ENCODE measurements around the gene ARID1B.

The ARID1B gene

DNA sequence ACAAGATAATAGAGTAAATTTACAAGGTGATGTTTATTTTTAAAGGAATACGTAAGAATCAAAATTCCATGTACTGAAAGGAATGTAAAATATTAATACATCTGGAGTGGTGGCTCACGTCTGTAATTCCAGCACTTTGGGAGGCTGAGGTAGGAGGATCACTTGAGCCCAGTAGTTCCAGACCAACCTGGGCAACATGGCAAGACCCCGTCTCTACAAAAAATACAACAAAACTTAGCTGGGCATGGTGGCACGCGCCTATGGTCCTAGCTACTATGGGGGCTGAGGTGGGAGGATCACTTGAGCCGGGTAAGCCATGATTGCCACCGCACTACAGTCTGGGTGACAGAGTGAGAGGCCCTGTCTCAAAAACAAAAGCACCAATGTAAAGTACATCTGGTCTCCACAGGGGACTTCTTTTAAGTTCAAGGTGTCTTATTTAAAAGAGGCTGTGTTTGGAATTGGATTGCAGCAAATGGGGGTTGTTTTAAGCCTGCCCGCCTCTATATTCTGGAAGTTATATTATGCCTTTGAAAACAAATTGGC lies 36.9 kb downstream of the ARID1B start:
- no peaks in the 10 kb centered on the region for H3K27me3 Mint-ChIP-seq
- H3K9me3 Mint-ChIP-seq: peaks cover 2% of the 10 kb centered on the region
- H3K4me1 Mint-ChIP-seq (ENCODE audit: low read depth): peaks cover 80% of the 10 kb centered on the region
- no peak overlapping the region for H3K27ac Mint-ChIP-seq
- H3K4me3 Mint-ChIP-seq: no peak overlapping the region
- no peak for DNase-seq
- peaks cover 9% of the 10 kb centered on the region for H3K36me3 Mint-ChIP-seq (ENCODE audit: low read depth)

DNA sequence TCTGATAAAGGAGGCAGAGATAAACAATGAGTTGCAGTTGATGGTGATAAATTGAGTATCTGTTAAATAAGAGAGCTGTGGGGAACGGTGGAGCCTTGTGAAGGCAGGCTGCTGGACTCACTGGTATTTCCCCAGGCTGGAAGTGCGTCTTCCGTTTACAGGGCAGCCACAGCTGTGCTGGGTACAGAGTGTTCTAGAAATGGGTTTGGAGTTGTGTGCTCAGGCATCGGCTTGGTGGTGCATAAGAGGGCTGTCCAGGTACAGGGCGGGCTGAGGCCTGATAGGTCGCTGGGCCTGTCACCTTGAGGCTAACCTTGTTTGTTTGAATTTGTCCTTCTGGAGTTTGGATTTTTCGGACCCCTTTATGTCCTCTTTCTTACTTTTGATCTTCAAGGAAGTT lies 39.3 kb downstream of the ARID1B start:
- DNase-seq: no peak
- Mint-ChIP-seq H3K4me1 (ENCODE audit: low read depth) (peaks cover 76% of the 10 kb centered on the region), H3K4me3 (no peak overlapping the region), H3K27me3 (no peaks in the 10 kb centered on the region), H3K36me3 (ENCODE audit: low read depth) (peaks cover 6% of the 10 kb centered on the region), H3K27ac (no peak overlapping the region), H3K9me3 (no peaks in the 10 kb centered on the region)

DNA sequence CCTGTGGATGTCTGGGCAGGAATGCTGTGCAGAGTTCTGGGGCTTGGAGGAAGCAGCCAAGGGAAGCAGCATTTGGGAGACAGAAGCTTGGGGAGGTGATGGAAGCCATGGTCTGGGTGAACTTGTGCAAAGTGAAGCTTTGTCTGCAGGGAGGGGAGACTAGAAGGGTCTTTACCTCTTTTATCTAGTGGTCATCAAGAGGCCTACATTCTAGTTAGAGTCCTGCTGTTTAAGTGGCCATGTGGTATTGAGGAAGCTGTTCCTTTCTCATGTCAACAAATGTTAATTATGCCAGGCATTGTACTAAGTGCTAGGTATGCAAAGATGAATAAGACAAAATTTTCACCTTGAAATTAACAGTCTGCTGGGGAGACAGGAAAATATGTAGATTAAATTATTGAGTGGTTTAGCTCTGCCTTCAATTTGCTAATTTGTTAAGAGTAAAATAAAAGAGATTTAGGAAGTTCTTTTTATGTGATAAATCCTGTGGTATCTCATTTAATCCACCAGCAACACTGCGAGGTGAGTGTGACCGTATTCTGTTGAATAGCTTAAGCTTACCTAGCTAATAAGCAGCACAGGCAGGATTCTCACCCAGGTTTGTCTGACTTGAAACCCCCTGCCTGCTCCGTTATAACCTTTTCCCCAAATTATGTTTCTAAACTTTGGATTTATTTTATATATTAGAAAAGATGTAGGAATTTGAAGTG lies 43.1 kb downstream of the ARID1B start:
- Mint-ChIP-seq H3K27me3 (no peaks in the 10 kb centered on the region), H3K9me3 (no peaks in the 10 kb centered on the region), H3K36me3 (ENCODE audit: low read depth) (peaks cover 9% of the 10 kb centered on the region), H3K4me3 (no peak overlapping the region), H3K4me1 (ENCODE audit: low read depth) (peaks cover 81% of the 10 kb centered on the region), H3K27ac (peak overlapping the region; percentile 53)
- no peak for DNase-seq

DNA sequence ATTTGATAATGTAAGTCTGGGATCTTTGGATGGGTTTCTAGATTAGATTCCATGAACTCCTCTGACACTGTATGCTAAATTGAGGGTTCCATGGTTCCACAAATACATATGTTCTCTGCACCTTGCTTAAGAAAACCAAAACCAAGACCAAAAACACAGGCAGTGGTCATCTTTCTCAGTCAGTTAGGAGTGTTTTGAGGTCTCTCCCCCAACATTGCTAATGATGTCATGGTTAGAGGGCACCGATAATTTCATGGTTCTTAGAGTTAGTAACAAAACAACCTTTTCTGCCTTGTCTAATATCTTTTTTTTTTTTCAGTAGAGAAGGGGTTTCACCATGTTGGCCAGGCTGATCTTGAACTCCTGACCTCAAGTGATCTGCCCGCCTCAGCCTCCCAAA lies 44.5 kb downstream of the ARID1B start:
- Mint-ChIP-seq H3K4me1 (ENCODE audit: low read depth) (peaks cover 83% of the 10 kb centered on the region), H3K27ac (peak overlapping the region; percentile 29), H3K27me3 (no peaks in the 10 kb centered on the region), H3K9me3 (no peaks in the 10 kb centered on the region), H3K4me3 (no peak overlapping the region), H3K36me3 (ENCODE audit: low read depth) (peaks cover 9% of the 10 kb centered on the region)
- no peak for DNase-seq

DNA sequence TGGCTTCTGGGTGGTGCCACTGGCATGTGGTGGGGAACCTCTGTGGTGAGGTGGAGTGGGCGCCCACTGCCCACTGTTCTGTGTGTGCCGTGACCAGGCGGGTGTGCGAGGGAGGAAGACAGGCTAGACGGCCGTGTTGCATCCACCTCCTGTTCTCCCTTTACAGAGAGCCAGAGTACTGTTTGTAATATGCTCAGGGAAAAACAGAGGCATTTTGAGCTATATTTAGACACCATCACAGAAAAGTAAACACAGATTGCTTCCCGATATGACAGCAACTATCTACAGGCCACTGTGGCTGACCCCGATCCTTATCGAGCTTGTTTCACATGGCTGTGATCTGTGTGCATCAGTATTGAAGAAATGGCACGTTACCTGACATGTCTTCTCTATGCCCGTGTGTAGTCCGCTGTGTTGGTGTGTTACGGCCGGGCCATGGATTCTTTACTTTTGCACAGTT lies 45.6 kb downstream of the ARID1B start:
- Mint-ChIP-seq H3K36me3 (ENCODE audit: low read depth) (peaks cover 9% of the 10 kb centered on the region), H3K4me1 (ENCODE audit: low read depth) (peaks cover 85% of the 10 kb centered on the region), H3K27ac (peak overlapping the region; percentile 8), H3K4me3 (no peak overlapping the region), H3K27me3 (no peaks in the 10 kb centered on the region), H3K9me3 (no peaks in the 10 kb centered on the region)
- DNase-seq: no peak

DNA sequence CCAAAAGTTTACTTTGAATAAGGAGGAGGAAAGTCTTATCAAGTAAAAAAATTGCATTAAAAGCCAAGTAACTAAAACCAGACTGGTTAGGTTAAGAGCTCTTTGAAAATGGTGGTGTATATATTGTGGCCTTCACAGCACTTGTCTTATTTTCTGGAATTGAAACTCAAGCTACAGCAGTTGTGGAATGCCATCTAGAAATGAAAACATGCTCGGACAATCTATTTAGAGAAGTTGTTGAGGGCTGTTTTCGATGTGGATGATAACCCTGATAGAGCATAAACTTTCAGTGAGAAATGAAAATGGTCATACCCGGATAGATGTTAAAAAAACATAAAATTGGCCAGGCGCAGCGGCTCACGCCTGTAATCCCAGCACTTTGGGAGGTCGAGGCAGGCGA lies 47.0 kb downstream of the ARID1B start:
- H3K4me1 Mint-ChIP-seq (ENCODE audit: low read depth): peaks cover 89% of the 10 kb centered on the region
- no peaks in the 10 kb centered on the region for H3K9me3 Mint-ChIP-seq
- peaks cover 17% of the 10 kb centered on the region for H3K36me3 Mint-ChIP-seq (ENCODE audit: low read depth)
- no peak for DNase-seq
- H3K27me3 Mint-ChIP-seq: no peaks in the 10 kb centered on the region
- no peak overlapping the region for H3K27ac Mint-ChIP-seq
- no peak overlapping the region for H3K4me3 Mint-ChIP-seq

DNA sequence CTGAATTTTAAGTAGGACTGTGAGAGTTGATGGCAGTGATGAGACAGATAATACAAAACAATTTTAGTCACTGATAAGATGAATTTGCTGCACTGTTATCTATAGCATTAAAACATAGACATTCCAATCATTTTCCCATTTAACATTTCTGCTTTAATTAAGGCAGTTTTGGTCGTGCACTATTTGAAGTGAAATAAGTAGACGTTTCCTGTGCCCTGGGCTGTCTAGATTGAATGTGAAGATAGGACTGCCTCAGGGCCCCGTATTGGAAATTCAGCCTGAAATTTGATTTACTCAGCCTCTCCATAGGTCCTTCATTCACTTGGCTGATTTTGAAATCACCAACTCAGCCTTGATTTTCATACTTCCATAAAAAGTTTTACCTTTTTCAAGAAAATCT lies 48.3 kb downstream of the ARID1B start:
- Mint-ChIP-seq H3K4me1 (ENCODE audit: low read depth) (peaks cover 89% of the 10 kb centered on the region), H3K9me3 (no peaks in the 10 kb centered on the region), H3K4me3 (no peak overlapping the region), H3K27ac (no peak overlapping the region), H3K27me3 (no peaks in the 10 kb centered on the region), H3K36me3 (ENCODE audit: low read depth) (peaks cover 28% of the 10 kb centered on the region)
- DNase-seq: no peak

DNA sequence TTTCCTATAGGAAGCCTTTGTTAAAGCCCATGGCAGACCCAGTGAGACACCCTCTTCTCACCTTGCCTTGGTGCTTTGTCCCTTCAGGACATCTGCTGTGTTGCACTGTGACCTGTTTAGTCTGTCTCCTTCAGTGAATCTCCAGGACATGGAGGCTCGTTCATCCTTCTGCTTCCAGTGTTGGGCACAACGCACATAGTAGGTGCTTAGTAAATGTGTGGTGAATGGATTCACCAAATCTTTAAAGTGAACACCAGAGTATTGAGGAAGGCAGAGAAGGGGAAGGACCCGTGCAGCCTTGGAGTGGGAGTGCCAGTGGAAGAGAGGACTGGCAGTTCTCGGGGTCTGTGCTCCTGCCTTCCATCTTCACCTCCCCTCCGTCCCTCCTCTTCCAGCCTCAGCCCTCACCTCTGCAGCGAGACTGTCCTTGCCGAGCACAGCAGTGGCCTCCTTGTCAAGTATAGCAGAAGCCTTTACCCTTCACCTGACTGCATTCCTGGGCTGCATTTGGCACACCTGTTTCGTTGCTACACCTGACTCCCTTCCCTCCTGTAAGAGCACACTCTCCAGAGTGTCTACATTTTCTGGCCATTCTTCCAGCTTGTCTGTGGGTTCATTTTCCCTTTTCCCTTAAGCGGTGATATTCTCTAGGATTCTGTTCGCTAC lies 49.2 kb downstream of the ARID1B start:
- Mint-ChIP-seq H3K4me1 (ENCODE audit: low read depth) (peaks cover 89% of the 10 kb centered on the region), H3K4me3 (no peak overlapping the region), H3K36me3 (ENCODE audit: low read depth) (peaks cover 36% of the 10 kb centered on the region), H3K27ac (no peak overlapping the region), H3K9me3 (no peaks in the 10 kb centered on the region), H3K27me3 (no peaks in the 10 kb centered on the region)
- no peak for DNase-seq

DNA sequence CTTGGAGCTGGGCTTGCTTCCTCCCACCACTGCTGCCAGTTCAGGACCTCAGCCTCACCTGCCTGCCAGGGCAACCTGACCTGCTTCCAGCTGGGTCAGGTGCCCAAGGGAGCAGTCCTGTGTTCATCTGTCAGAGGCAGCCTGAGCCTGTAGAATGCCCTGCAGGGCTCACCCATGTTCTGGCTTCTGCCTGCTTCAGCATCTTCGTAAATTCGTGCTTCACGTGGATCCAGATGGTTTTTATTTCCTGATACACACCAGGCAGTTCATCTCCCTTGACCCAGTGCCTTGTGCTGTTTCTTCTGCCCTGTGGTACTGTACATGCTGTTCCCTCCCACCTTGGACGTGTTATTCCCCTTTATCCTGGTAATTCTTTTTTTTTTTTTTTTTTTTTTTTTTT lies 50.2 kb downstream of the ARID1B start:
- Mint-ChIP-seq H3K9me3 (no peaks in the 10 kb centered on the region), H3K4me1 (ENCODE audit: low read depth) (peaks cover 89% of the 10 kb centered on the region), H3K27me3 (no peaks in the 10 kb centered on the region), H3K4me3 (no peak overlapping the region), H3K36me3 (ENCODE audit: low read depth) (peaks cover 40% of the 10 kb centered on the region), H3K27ac (no peak overlapping the region)
- no peak for DNase-seq

DNA sequence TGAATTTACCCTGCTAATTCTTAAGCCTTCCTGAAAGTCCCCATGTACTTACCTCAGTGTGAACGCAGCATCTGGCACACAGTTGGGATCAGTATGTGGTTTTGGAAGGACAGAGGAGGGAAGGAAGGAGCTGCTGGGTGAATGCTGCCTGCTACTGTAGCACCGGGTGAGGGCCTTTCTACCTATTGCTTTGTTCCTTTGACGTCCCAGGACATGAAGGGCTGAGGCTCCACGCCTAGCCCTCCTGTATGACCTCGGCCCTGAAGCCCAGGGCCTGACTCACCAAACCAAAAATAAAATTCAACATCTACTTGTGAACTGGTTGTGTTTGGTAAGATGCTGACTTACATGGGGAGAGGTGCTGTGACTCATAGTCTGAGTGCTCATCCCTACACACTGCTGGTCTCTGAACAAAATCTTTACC lies 51.1 kb downstream of the ARID1B start:
- Mint-ChIP-seq H3K9me3 (no peaks in the 10 kb centered on the region), H3K27ac (peak overlapping the region; percentile 85), H3K36me3 (ENCODE audit: low read depth) (peaks cover 46% of the 10 kb centered on the region), H3K27me3 (no peaks in the 10 kb centered on the region), H3K4me3 (no peak overlapping the region), H3K4me1 (ENCODE audit: low read depth) (peaks cover 88% of the 10 kb centered on the region)
- no peak for DNase-seq

DNA sequence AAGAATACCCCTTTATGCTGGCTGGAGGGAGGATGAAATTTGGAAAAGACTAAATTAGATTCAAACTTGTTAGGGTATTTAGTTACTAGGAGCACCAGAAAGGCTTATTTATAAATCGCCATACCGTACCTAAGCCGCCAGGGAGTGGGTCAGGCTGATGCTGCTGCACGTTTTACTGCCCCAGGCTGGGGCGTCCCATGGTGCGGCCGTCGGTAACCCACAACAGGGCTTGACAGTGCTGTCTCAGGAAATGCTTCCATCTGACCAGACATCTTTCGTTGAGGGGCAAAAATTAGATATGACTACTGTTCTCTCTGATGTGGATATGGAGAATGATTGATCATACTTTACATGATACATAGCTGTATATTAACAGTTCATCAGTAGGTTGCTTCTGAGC lies 52.9 kb downstream of the ARID1B start:
- Mint-ChIP-seq H3K4me3 (no peak overlapping the region), H3K9me3 (no peaks in the 10 kb centered on the region), H3K27me3 (no peaks in the 10 kb centered on the region), H3K4me1 (ENCODE audit: low read depth) (peaks cover 77% of the 10 kb centered on the region), H3K36me3 (ENCODE audit: low read depth) (peaks cover 50% of the 10 kb centered on the region), H3K27ac (no peak overlapping the region)
- no peak for DNase-seq

DNA sequence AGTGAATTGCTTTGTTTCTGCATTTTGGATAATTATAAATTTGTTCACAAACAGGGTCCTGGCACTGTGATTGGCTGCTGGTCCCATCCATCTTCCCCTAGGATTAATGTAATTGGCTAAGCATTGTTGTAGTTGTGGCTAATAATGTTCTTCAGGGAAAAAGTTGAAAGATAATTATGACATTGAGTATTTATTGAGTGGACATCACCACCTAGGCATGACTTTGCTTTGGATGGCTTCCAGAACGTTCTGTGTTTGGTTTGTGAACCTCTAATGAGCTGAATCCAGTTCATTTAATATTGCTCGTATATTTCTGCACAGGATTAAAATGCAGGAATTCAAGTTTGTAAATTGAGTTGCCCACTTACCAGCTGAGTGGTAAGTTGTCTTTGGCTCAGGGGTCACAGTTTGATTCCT lies 55.1 kb downstream of the ARID1B start:
- no peak overlapping the region for H3K27ac Mint-ChIP-seq
- DNase-seq: no peak
- no peak overlapping the region for H3K4me3 Mint-ChIP-seq
- no peaks in the 10 kb centered on the region for H3K27me3 Mint-ChIP-seq
- H3K9me3 Mint-ChIP-seq: no peaks in the 10 kb centered on the region
- H3K4me1 Mint-ChIP-seq (ENCODE audit: low read depth): peaks cover 68% of the 10 kb centered on the region
- H3K36me3 Mint-ChIP-seq (ENCODE audit: low read depth): peaks cover 60% of the 10 kb centered on the region

DNA sequence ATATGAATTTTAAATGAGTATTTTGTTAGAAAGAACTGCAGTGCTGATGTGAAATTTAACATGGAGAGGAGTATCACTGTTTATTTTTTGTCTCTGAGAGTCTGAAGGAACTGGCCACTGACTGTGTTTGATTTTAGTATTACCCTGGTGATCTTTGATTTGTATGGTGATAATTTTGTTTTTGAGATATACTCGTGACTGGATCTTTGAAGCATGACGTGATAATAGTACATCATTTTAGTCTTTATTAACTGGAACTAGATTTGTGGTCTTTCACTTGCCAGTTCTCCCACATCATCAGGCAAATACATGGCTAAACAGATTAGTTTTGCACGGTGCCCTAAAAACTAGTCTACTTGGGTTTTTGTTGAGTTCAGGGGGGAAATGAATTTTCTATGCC lies 55.5 kb downstream of the ARID1B start:
- Mint-ChIP-seq H3K27ac (no peak overlapping the region), H3K4me1 (ENCODE audit: low read depth) (peaks cover 65% of the 10 kb centered on the region), H3K4me3 (no peak overlapping the region), H3K36me3 (ENCODE audit: low read depth) (peaks cover 60% of the 10 kb centered on the region), H3K27me3 (no peaks in the 10 kb centered on the region), H3K9me3 (no peaks in the 10 kb centered on the region)
- no peak for DNase-seq

DNA sequence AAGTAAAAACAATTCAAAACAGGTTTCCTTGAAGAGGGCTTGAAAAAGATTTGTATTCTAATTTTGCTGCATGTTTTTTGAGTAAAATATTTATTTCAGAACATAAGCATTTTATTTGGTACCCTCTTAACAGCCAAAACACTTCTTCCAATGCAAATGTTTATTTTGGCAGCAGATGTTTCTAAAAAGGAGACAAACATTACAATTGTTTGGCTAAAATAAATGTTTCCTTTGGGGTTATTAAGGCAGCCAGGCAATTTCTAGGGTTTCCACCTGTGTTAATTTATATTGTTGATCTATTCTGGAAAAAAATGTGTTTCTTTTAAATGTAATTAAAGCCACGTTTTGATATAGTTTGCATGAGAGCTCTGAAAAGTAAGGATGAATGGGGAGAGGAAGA lies 56.6 kb downstream of the ARID1B start:
- Mint-ChIP-seq H3K9me3 (no peaks in the 10 kb centered on the region), H3K4me1 (ENCODE audit: low read depth) (peaks cover 60% of the 10 kb centered on the region), H3K27me3 (no peaks in the 10 kb centered on the region), H3K27ac (no peak overlapping the region), H3K36me3 (ENCODE audit: low read depth) (peaks cover 56% of the 10 kb centered on the region), H3K4me3 (no peak overlapping the region)
- DNase-seq: no peak

DNA sequence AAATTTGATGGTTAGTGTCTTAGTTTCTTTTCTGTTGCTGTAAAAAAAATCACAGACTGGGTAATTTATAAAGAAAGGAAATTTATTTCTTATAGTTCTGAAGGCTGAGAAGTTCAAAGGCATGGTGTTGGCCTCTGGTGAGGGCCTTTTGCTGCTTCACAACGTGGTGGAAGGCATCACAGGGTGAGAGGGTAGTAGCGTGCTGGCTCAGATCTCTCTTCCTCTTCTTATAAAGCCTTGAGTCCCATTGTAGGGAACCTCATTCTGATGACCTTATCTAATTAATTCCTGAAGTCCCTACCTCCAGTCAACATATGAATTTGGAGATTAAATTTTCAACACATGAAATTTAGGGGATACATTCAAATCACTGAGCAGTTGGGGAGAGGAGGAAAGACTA lies 62.0 kb downstream of the ARID1B start:
- DNase-seq: no peak
- no peaks in the 10 kb centered on the region for H3K9me3 Mint-ChIP-seq
- H3K4me1 Mint-ChIP-seq (ENCODE audit: low read depth): peaks cover 66% of the 10 kb centered on the region
- H3K4me3 Mint-ChIP-seq: no peak overlapping the region
- H3K36me3 Mint-ChIP-seq (ENCODE audit: low read depth): peaks cover 16% of the 10 kb centered on the region
- H3K27ac Mint-ChIP-seq: no peak overlapping the region
- no peaks in the 10 kb centered on the region for H3K27me3 Mint-ChIP-seq

Data from activated T-cell treated with anti-CD3 and anti-CD28 coated beads, Interleukin-2, amount 50 U/mL, for 24 hours (primary cell).